IMR-90 (cell line): ENCODE measurements around the gene ADGRF4. TPM values are rescaled to one million over a fixed set of nuclear protein-coding genes. Genes with fewer than 3 reads are reported as not detected.

Experiments
- ATAC-seq: fragments of 200-7000 bp; cut with Tn5 transposase; 2 replicates; pipeline ENCODE4 v1.9.1; 2020; ENCODE audit warnings: low read depth, mild to moderate bottlenecking, moderate library complexity
- BruUV-seq: library from RNA; stranded (reverse); fragments of 400-500 nt; replicated peaks from 2 replicates; lab custom pipeline; 2021; lab: Mats Ljungman, UMichigan
- CTCF ChIA-PET: fragments of 300-600 bp; formaldehyde crosslinking; extraction: SDS; loops from one replicate; lab custom pipeline; 2021; ENCODE audit warnings: antibody characterized with exemption; lab: Yijun Ruan, JAX
- POLR2A ChIA-PET: fragments of 300-600 bp; sonication (Branson Sonifier 250); formaldehyde crosslinking; loops from one replicate; lab custom pipeline; 2022; ENCODE audit warnings: antibody characterized with exemption; ENCODE audit not compliant: unreplicated experiment; lab: Charles Lee
- DNase-seq: peaks from one replicate; pipeline ENCODE4 v3.0.0; 2013
- H2AFZ ChIP-seq: replicated peaks from 2 replicates; pipeline ENCODE3; 2013; ENCODE audit warnings: low read length, mild to moderate bottlenecking; ENCODE audit not compliant: poor library complexity
- H2AK5ac ChIP-seq: 2 replicates; pipeline ENCODE4 v1.6.1; 2013; ENCODE audit warnings: low read depth, low read length, inconsistent platforms
- H2AK9ac ChIP-seq: replicated peaks from 2 replicates; pipeline ENCODE3; 2013; ENCODE audit warnings: mild to moderate bottlenecking, low read depth, low read length, moderate library complexity; ENCODE audit not compliant: poor library complexity
- H2BK120ac ChIP-seq: 2 replicates; pipeline ENCODE4 v1.6.1; 2013; ENCODE audit warnings: low read depth, low read length, inconsistent platforms
- H2BK15ac ChIP-seq: 3 replicates; pipeline ENCODE4 v1.6.1; 2013; ENCODE audit warnings: low read depth, low read length, inconsistent platforms
- H2BK20ac ChIP-seq: 2 replicates; pipeline ENCODE4 v1.6.1; 2013; ENCODE audit warnings: low read depth, mild to moderate bottlenecking, inconsistent platforms, low read length, moderate library complexity
- H2BK5ac ChIP-seq: 2 replicates; pipeline ENCODE4 v1.6.1; 2013; ENCODE audit warnings: mild to moderate bottlenecking, low read depth, low read length, inconsistent platforms; ENCODE audit not compliant: poor library complexity, severe bottlenecking
- H3K14ac ChIP-seq: replicated peaks from 2 replicates; pipeline ENCODE4 v1.6.1; 2013; ENCODE audit warnings: low read depth, low read length, inconsistent platforms
- H3K18ac ChIP-seq: 2 replicates; pipeline ENCODE4 v1.6.1; 2013; ENCODE audit warnings: low read depth, low read length, control low read depth
- H3K23ac ChIP-seq: 2 replicates; pipeline ENCODE4 v1.6.1; 2013; ENCODE audit warnings: low read depth, low read length, inconsistent platforms
- H3K27ac ChIP-seq: 2 replicates; pipeline ENCODE4 v1.5.1; 2013; ENCODE audit warnings: mild to moderate bottlenecking, control low read depth, low read length; ENCODE audit not compliant: insufficient read depth
- H3K27me3 ChIP-seq: 2 replicates; pipeline ENCODE4 v1.6.1; 2013; ENCODE audit warnings: low read length; ENCODE audit not compliant: control insufficient read depth, insufficient read depth
- H3K36me3 ChIP-seq: 2 replicates; pipeline ENCODE4 v1.6.1; 2013; ENCODE audit warnings: low read length, mixed read lengths; ENCODE audit not compliant: control insufficient read depth, insufficient read depth
- H3K4ac ChIP-seq: 2 replicates; pipeline ENCODE4 v1.6.1; 2013; ENCODE audit warnings: low read depth, low read length, inconsistent platforms
- H3K4me1 ChIP-seq: 2 replicates; pipeline ENCODE4 v1.6.1; 2013; ENCODE audit warnings: low read length, mixed read lengths; ENCODE audit not compliant: control insufficient read depth, insufficient read depth
- H3K4me2 ChIP-seq: 2 replicates; pipeline ENCODE4 v1.6.1; 2013; ENCODE audit warnings: low read depth, mild to moderate bottlenecking, control low read depth, low read length, moderate library complexity
- H3K4me3 ChIP-seq: 2 replicates; pipeline ENCODE4 v1.5.1; 2013; ENCODE audit warnings: low read depth, mild to moderate bottlenecking, control low read depth, low read length, moderate library complexity; ENCODE audit not compliant: insufficient read depth
- H3K56ac ChIP-seq: 2 replicates; pipeline ENCODE4 v1.6.1; 2013; ENCODE audit warnings: low read length, inconsistent platforms; ENCODE audit not compliant: insufficient read depth; ENCODE audit errors: extremely low read depth
- H3K79me1 ChIP-seq, 2 experiments: 2 replicates each; pipeline ENCODE4 v1.6.1; 2013; ENCODE audit warnings: low read length in 2 of 2, inconsistent platforms in 1 of 2, low read depth in 1 of 2
- H3K9ac ChIP-seq: 2 replicates; pipeline ENCODE4 v1.6.1; 2013; ENCODE audit warnings: low read depth, low read length, control low read depth
- H3K9me1 ChIP-seq: 2 replicates; pipeline ENCODE4 v1.6.1; 2013; ENCODE audit warnings: low read length, inconsistent platforms; ENCODE audit not compliant: insufficient read depth
- H3K9me3 ChIP-seq: 2 replicates; pipeline ENCODE4 v1.6.1; 2013; ENCODE audit warnings: low read length; ENCODE audit not compliant: control insufficient read depth, insufficient read depth
- H4K20me1 ChIP-seq: 2 replicates; pipeline ENCODE4 v1.6.1; 2013; ENCODE audit warnings: low read length, inconsistent platforms; ENCODE audit not compliant: insufficient read depth
- H4K5ac ChIP-seq: 2 replicates; pipeline ENCODE4 v1.6.1; 2013; ENCODE audit warnings: mild to moderate bottlenecking, low read depth, low read length, control low read depth
- H4K8ac ChIP-seq, 2 experiments: 2 replicates each; pipeline ENCODE4 v1.6.1; 2013; ENCODE audit warnings: low read depth in 2 of 2, low read length in 2 of 2, control low read depth in 1 of 2, inconsistent platforms in 1 of 2
- H4K91ac ChIP-seq: 2 replicates; pipeline ENCODE4 v1.6.1; 2013; ENCODE audit warnings: low read depth, low read length, inconsistent platforms; ENCODE audit not compliant: insufficient read depth
- CHD1 ChIP-seq: IDR thresholded peaks from 2 replicates; pipeline ENCODE4 v1.6.1; 2012; ENCODE audit warnings: low read depth, low read length, improper control_type of control experiment
- FOS ChIP-seq: fragments of 150-350 bp; IDR thresholded peaks from 2 replicates; pipeline ENCODE4 v1.6.1; 2016; ENCODE audit warnings: low read depth, low read length
- POLR2A ChIP-seq: IDR thresholded peaks from 2 replicates; pipeline ENCODE4 v1.6.1; 2012; ENCODE audit warnings: mild to moderate bottlenecking, low read depth, low read length
- RCOR1 ChIP-seq: IDR thresholded peaks from 2 replicates; pipeline ENCODE4 v1.6.1; 2012; ENCODE audit warnings: mild to moderate bottlenecking, low read length, improper control_type of control experiment; ENCODE audit not compliant: insufficient replicate concordance
- SMC3 ChIP-seq: fragments of 150-350 bp; IDR thresholded peaks from 2 replicates; pipeline ENCODE4 v1.6.1; 2016; ENCODE audit warnings: low read depth, mild to moderate bottlenecking, antibody characterized with exemption, low read length, moderate library complexity
- WGBS, 2 experiments: methylation state at CpG; one replicate each; pipeline versions ENCODE4 v1.1.5 to v1.1.7; 2013; ENCODE audit warnings: missing lambda C conversion rate in 2 of 2; ENCODE audit not compliant: insufficient read length in 1 of 2; ENCODE audit errors: extremely low coverage in 2 of 2; 5-methylcytosine and 5-hydroxymethylcytosine counted together
- dilution Hi-C: fragments of 300-500 bp; cut with HindIII; formaldehyde crosslinking; loops from one replicate; pipeline ENCODE4 v1.14.3; 2018; ENCODE audit warnings: low sequenced_read_pairs; ENCODE audit not compliant: unreplicated experiment
- in situ Hi-C: fragments of 300-500 bp; cut with MboI; formaldehyde crosslinking; loops from 3 replicates; pipeline ENCODE4 v1.14.3; 2019; ENCODE audit warnings: low sequenced_read_pairs, inconsistent platforms, mixed read lengths
- intact Hi-C: fragments of 100-400 bp; cut with micrococcal nuclease; formaldehyde crosslinking; loops from 2 replicates; pipeline ENCODE4 v1.10.0; 2022
- polyA plus RNA-seq, 3 experiments: library from polyadenylated mRNA; depleted of rRNA; stranded (reverse); fragments of >200 nt; gene quantifications; 2 replicates each; pipeline ENCODE4 v1.2.3, GENCODE V29; 2012; ENCODE audit warnings: low replicate concordance in 1 of 3
- total RNA-seq: library from RNA; depleted of rRNA; stranded (reverse); fragments of >200 nt; gene quantifications from 2 replicates; pipeline ENCODE4 v1.2.3, GENCODE V29; 2012
- TF ChIP-seq, protein P1 (sequence below): fragments of 150-350 bp; IDR thresholded peaks from 2 replicates; pipeline ENCODE4 v1.6.1; 2016; ENCODE audit warnings: low read depth, mild to moderate bottlenecking, low read length, moderate library complexity, borderline replicate concordance
- TF ChIP-seq, protein P2 (sequence below): conservative IDR thresholded peaks from 2 replicates; pipeline ENCODE4 v1.5.1; 2012; ENCODE audit warnings: mild to moderate bottlenecking, low read depth, low read length, improper control_type of control experiment

The ADGRF4 gene
- total and polyA plus RNA-seq, 2 of the 4 experiments (the other 2 are of a cell fraction) = under 0.01 to 0.02 TPM

DNA sequence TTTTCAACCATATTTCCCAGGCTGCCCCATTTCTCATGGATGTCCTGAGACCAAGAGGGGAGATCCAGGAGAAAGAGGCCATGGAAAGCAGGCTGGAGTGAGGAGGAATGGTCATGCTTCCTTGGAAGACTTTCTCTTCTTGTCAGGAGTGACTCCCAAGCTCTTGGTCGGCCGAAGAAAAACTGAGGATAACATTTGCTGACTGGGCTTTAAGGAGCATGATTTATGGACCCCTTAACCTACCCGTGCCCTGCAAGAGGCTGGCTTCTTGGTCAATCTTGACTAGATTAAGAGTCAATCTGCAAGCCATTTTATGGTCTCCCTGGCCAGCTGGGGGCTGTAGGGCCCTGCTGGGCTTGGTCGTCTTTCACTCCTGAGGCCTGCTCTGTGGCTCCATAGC lies 22.8 kb downstream of the ADGRF4 start:
- Histone ChIP-seq H3K56ac (no peak overlapping the region), H3K27me3 (no peaks in the 10 kb centered on the region), H2AK9ac (no peak overlapping the region), H3K4me1 (no peaks in the 10 kb centered on the region), H2BK5ac (no peak overlapping the region), H3K4ac (no peak overlapping the region), H2AFZ (no peak overlapping the region), H2AK5ac (no peak overlapping the region), H4K91ac (no peak overlapping the region), H3K36me3 (no peaks in the 10 kb centered on the region), H3K23ac (no peak overlapping the region), H2BK120ac (no peak overlapping the region), H4K5ac (no peak overlapping the region), H2BK15ac (no peak overlapping the region), H4K20me1 (no peaks in the 10 kb centered on the region), H3K18ac (no peak overlapping the region), H3K9me3 (no peaks in the 10 kb centered on the region), H3K4me3 (no peak overlapping the region), H2BK20ac (no peak overlapping the region), H3K4me2 (no peak overlapping the region), H4K8ac (no peak overlapping the region), H3K9ac (no peak overlapping the region), H3K9me1 (no peaks in the 10 kb centered on the region), H3K27ac (no peak overlapping the region), H3K79me1 (no peaks in the 10 kb centered on the region), H3K14ac (no peak overlapping the region)
- TF ChIP-seq, protein P1, sequence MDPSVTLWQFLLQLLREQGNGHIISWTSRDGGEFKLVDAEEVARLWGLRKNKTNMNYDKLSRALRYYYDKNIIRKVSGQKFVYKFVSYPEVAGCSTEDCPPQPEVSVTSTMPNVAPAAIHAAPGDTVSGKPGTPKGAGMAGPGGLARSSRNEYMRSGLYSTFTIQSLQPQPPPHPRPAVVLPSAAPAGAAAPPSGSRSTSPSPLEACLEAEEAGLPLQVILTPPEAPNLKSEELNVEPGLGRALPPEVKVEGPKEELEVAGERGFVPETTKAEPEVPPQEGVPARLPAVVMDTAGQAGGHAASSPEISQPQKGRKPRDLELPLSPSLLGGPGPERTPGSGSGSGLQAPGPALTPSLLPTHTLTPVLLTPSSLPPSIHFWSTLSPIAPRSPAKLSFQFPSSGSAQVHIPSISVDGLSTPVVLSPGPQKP = no peak
- TF ChIP-seq POLR2A (no peak), RCOR1 (no peak), FOS (no peak), SMC3 (no peak), CHD1 (no peak)
- TF ChIP-seq, protein P2, sequence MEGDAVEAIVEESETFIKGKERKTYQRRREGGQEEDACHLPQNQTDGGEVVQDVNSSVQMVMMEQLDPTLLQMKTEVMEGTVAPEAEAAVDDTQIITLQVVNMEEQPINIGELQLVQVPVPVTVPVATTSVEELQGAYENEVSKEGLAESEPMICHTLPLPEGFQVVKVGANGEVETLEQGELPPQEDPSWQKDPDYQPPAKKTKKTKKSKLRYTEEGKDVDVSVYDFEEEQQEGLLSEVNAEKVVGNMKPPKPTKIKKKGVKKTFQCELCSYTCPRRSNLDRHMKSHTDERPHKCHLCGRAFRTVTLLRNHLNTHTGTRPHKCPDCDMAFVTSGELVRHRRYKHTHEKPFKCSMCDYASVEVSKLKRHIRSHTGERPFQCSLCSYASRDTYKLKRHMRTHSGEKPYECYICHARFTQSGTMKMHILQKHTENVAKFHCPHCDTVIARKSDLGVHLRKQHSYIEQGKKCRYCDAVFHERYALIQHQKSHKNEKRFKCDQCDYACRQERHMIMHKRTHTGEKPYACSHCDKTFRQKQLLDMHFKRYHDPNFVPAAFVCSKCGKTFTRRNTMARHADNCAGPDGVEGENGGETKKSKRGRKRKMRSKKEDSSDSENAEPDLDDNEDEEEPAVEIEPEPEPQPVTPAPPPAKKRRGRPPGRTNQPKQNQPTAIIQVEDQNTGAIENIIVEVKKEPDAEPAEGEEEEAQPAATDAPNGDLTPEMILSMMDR = no peak
- ATAC-seq (no peak), DNase-seq (no peak)
- ChIA-PET CTCF (no interaction called here), POLR2A (no interaction called here)
- intact Hi-C loops (no loop called here), dilution Hi-C loops (no loop called here), in situ Hi-C loops (no loop called here)
- BruUV-seq = no TSS peak
- 65% methylated on average over 3 of the region's 4 CpGs; no CpG with 5 or more reads in 1 of the 2 experiments for WGBS, 2 experiments
